A549 (cell line): ENCODE data around the gene THUMPD2. TPM values are rescaled to one million over a fixed set of nuclear protein-coding genes. Genes with fewer than 3 reads are reported as not detected.

Experiments used
- ATAC-seq, 2 experiments: fragments of 200-7000 bp in 1 of 2; fragments of >200 bp in 1 of 2; cut with Nextera tagmentation in 1 of 2; cut with Tn5 transposase in 1 of 2; 3 replicates each; pipeline versions ENCODE4 v1.8.0 to v1.9.1; 2018 to 2020; ENCODE audit warnings: mild to moderate bottlenecking in 1 of 2, moderate library complexity in 1 of 2
- CTCF ChIA-PET: fragments of 300-600 bp; sonication (Branson Sonifier 250); formaldehyde crosslinking; extraction: SDS; loops from one replicate; lab custom pipeline; 2021; ENCODE audit warnings: antibody characterized with exemption, inconsistent platforms; lab: Yijun Ruan, JAX
- POLR2A ChIA-PET: fragments of 350-600 bp; formaldehyde crosslinking; extraction: SDS; loops from one replicate; lab custom pipeline; 2021; ENCODE audit warnings: antibody characterized with exemption, inconsistent platforms; lab: Yijun Ruan, JAX
- DNase-seq, 2 experiments: peaks; one replicate each; pipeline versions ENCODE4 v3.0.0 to v3.0.0-alpha.2; 2011 to 2016; ENCODE audit warnings: low read depth in 1 of 2, low spot score in 1 of 2
- FAIRE-seq: peaks from 2 replicates; lab custom pipeline; 2011; peaks lifted over from hg19 to GRCh38; lab: Jason Lieb, UNC
- H3K27ac ChIP-seq, 2 experiments: fragments of >200 bp; sonication (Bioruptor Twin); formaldehyde crosslinking; 3 replicates each; pipeline ENCODE4 v1.5.1; 2016 to 2017
- H3K4me1 ChIP-seq: fragments of >200 bp; sonication (Bioruptor Twin); formaldehyde crosslinking; 3 replicates; pipeline ENCODE4 v1.6.1; 2016
- H3K4me2 ChIP-seq: fragments of >200 bp; sonication (Bioruptor Twin); formaldehyde crosslinking; 3 replicates; pipeline ENCODE4 v1.6.1; 2016
- H3K4me3 ChIP-seq: fragments of >200 bp; sonication (Bioruptor Twin); formaldehyde crosslinking; 3 replicates; pipeline ENCODE4 v1.5.1; 2016
- H3K9me3 ChIP-seq: fragments of >200 bp; sonication (Bioruptor Twin); formaldehyde crosslinking; 3 replicates; pipeline ENCODE4 v1.6.1; 2016
- BHLHE40 ChIP-seq: IDR thresholded peaks from 2 replicates; pipeline ENCODE4 v1.6.1; 2012; ENCODE audit warnings: low read depth, low read length, inconsistent platforms
- CBX2 ChIP-seq: fragments of 200-600 bp; sonication (generic); IDR thresholded peaks from 2 replicates; pipeline ENCODE4 v1.6.1; 2016; ENCODE audit warnings: low read depth, mild to moderate bottlenecking, borderline replicate concordance
- CHD2 ChIP-seq: fragments of 150-350 bp; IDR thresholded peaks from 2 replicates; pipeline ENCODE4 v1.6.1; 2014; ENCODE audit warnings: low read length; ENCODE audit not compliant: partially characterized antibody
- CTCF ChIP-seq: fragments of >200 bp; sonication (Bioruptor Twin); formaldehyde crosslinking; IDR thresholded peaks from 3 replicates; pipeline ENCODE4 v1.5.1; 2016
- EHF ChIP-seq: fragments of 250-450 bp; sonication (Bioruptor Pico); IDR thresholded peaks from 2 replicates; pipeline ENCODE4 v1.5.0; 2020; ENCODE audit warnings: mild to moderate bottlenecking
- EHMT2 ChIP-seq: fragments of 200-600 bp; sonication (generic); IDR thresholded peaks from 2 replicates; pipeline ENCODE4 v1.6.1; 2016; ENCODE audit warnings: antibody characterized with exemption, low read depth, mild to moderate bottlenecking, moderate library complexity
- FOXS1 ChIP-seq: fragments of 250-450 bp; sonication (Bioruptor Pico); IDR thresholded peaks from 2 replicates; pipeline ENCODE4 v1.5.0; 2020; ENCODE audit warnings: mild to moderate bottlenecking, moderate library complexity
- GATA3 ChIP-seq: IDR thresholded peaks from 2 replicates; pipeline ENCODE4 v1.6.1; 2012; ENCODE audit warnings: borderline replicate concordance
- HOXB13 ChIP-seq: fragments of 250-450 bp; sonication (Bioruptor Pico); IDR thresholded peaks from 2 replicates; pipeline ENCODE4 v1.5.0; 2020; ENCODE audit warnings: low read depth, mild to moderate bottlenecking, moderate library complexity
- KDM1A ChIP-seq: fragments of 200-600 bp; sonication (generic); IDR thresholded peaks from 2 replicates; pipeline ENCODE4 v1.6.1; 2016; ENCODE audit warnings: low read depth, mild to moderate bottlenecking
- MAZ ChIP-seq: fragments of 150-350 bp; IDR thresholded peaks from 2 replicates; pipeline ENCODE4 v1.6.1; 2014; ENCODE audit warnings: antibody characterized with exemption, low read depth, low read length, borderline replicate concordance
- NFE2L2 ChIP-seq: fragments of 150-350 bp; conservative IDR thresholded peaks from 2 replicates; pipeline ENCODE4 v1.6.1; 2014; ENCODE audit warnings: low read length
- NPAS2 ChIP-seq: fragments of 250-450 bp; sonication (Bioruptor Pico); IDR thresholded peaks from 2 replicates; pipeline ENCODE4 v1.8.0; 2022; ENCODE audit warnings: mild to moderate bottlenecking, moderate library complexity, borderline replicate concordance
- NR3C1 ChIP-seq: fragments of >200 bp; sonication (Bioruptor Twin); formaldehyde crosslinking; IDR thresholded peaks from 3 replicates; pipeline ENCODE4 v1.6.1; 2017
- POLR2AphosphoS2 ChIP-seq: conservative IDR thresholded peaks from 2 replicates; pipeline ENCODE4 v1.6.1; 2012; ENCODE audit warnings: low read length, improper control_type of control experiment, inconsistent platforms
- RAD21 ChIP-seq, 2 experiments: fragments of >200 bp in 1 of 2; sonication (Bioruptor Twin) in 1 of 2; formaldehyde crosslinking in 1 of 2; IDR thresholded peaks in 1 of 2; conservative IDR thresholded peaks in 1 of 2; 2 replicates in 1 of 2; 3 replicates in 1 of 2; pipeline ENCODE4 v1.6.1; 2012 to 2018; ENCODE audit warnings: inconsistent platforms in 1 of 2
- RCOR1 ChIP-seq: fragments of 150-350 bp; IDR thresholded peaks from 2 replicates; pipeline ENCODE4 v1.6.1; 2014; ENCODE audit warnings: antibody characterized with exemption, low read length, low read depth
- REST ChIP-seq: fragments of 200-600 bp; sonication (generic); IDR thresholded peaks from 2 replicates; pipeline ENCODE4 v1.6.1; 2016; ENCODE audit warnings: antibody characterized with exemption, mild to moderate bottlenecking, moderate library complexity
- SMC3 ChIP-seq: fragments of >200 bp; sonication (Bioruptor Twin); formaldehyde crosslinking; IDR thresholded peaks from 3 replicates; pipeline ENCODE4 v1.6.1; 2018; ENCODE audit warnings: inconsistent platforms
- SREBF2 ChIP-seq: fragments of 450-650 bp; IDR thresholded peaks from 2 replicates; pipeline ENCODE4 v1.6.1; 2014; ENCODE audit warnings: mild to moderate bottlenecking, moderate library complexity
- TFCP2L1 ChIP-seq: fragments of 250-450 bp; sonication (Bioruptor Pico); IDR thresholded peaks from 2 replicates; pipeline ENCODE4 v1.5.0; 2021; ENCODE audit warnings: mild to moderate bottlenecking
- TP53 ChIP-seq: fragments of 250-450 bp; sonication (Bioruptor Pico); IDR thresholded peaks from 2 replicates; pipeline ENCODE4 v1.5.0; 2021; ENCODE audit warnings: mild to moderate bottlenecking, moderate library complexity
- USF2 ChIP-seq: fragments of 450-650 bp; IDR thresholded peaks from 2 replicates; pipeline ENCODE4 v1.6.1; 2014; ENCODE audit warnings: antibody characterized with exemption
- WGBS: methylation state at CpG from one replicate; pipeline ENCODE4 v1.1.6; 2017; ENCODE audit errors: missing lambda C conversion rate; 5-methylcytosine and 5-hydroxymethylcytosine counted together
- polyA plus RNA-seq, 4 experiments: library from polyadenylated mRNA; depleted of rRNA in 3 of 4; stranded (reverse); fragments of >200 nt; fragmentation: RNase III in 1 of 4; extraction: RNeasy Plus Mini Kit Qiagen cat#74134 plus additional on column Dnase treatment in 1 of 4; gene quantifications; 2 replicates in 3 of 4; 3 replicates in 1 of 4; pipeline ENCODE4 v1.2.3, GENCODE V29; 2011 to 2017

The THUMPD2 gene
- polyA plus RNA-seq, 2 of the 4 experiments (the other 2 are of a cell fraction) = 13.8 to 25.3 TPM

- Histone ChIP-seq H3K27ac (no peak overlapping the region), H3K4me1 (no peaks in the 10 kb centered on the region), H3K4me2 (no peak overlapping the region), H3K9me3 (no peaks in the 10 kb centered on the region), H3K4me3 (no peak overlapping the region)
- 77% methylated on average over 3 of the region's 3 CpGs for WGBS
- ATAC-seq (no peak), FAIRE-seq (no peak), DNase-seq (no peak)
- TF ChIP-seq NR3C1 (no peak), MAZ (no peak), KDM1A (no peak), CHD2 (no peak), NPAS2 (CRISPR knock-in tag) (no peak), TFCP2L1 (CRISPR knock-in tag) (no peak), SMC3 (no peak), REST (no peak), GATA3 (no peak), HOXB13 (CRISPR knock-in tag) (no peak), USF2 (no peak)
- CTCF ChIA-PET = interaction anchor here (1.0 to 3.0 kb wide), 9 partner anchors 11 to 376 kb away, joined by 3 to 15 read pairs (median 5); no protein-coding TSS in a partner anchor
- POLR2A ChIA-PET = no interaction called here
Observed at GRCh38 chr2:39731546-39731945, 47.5 kb downstream of the THUMPD2 start.

GRCh38 chr2:39730685-39731302 is 48.3 kb downstream of the THUMPD2 start:
- Histone ChIP-seq H3K4me2 (no peak overlapping the region), H3K27ac (no peak overlapping the region), H3K9me3 (no peaks in the 10 kb centered on the region), H3K4me3 (no peak overlapping the region)
- ATAC-seq (peak; percentile 70 to 83; a peak in 5 of 6 replicates), FAIRE-seq (no peak), DNase-seq (peak; percentile 25 to 34)
- WGBS = 81% methylated on average over 2 of the region's 2 CpGs
- POLR2A ChIA-PET = no interaction called here
- TF ChIP-seq HOXB13 (CRISPR knock-in tag) (no peak), FOXS1 (CRISPR knock-in tag) (no peak), EHF (no peak), NFE2L2 (no peak), CBX2 (no peak), SREBF2 (no peak), RCOR1 (no peak), NR3C1 (no peak), EHMT2 (no peak), CTCF (peak; percentile 71), RAD21 (conservative IDR thresholded peaks at IDR 0.05 in 1 of 2, IDR thresholded peaks at IDR 0.05 in 1 of 2) (peak; percentile 61 to 79), USF2 (no peak), POLR2AphosphoS2 (no peak), BHLHE40 (no peak), TP53 (CRISPR knock-in tag) (no peak), SMC3 (peak; percentile 54)
- TF ChIP-seq, all 56 proteins: peak for 3
- CTCF ChIA-PET = interaction anchor here (0.6 to 3.0 kb wide), 23 partner anchors 8 to 607 kb away, joined by 3 to 22 read pairs (median 4); no protein-coding TSS in a partner anchor
- H3K4me1 ChIP-seq = no peaks in the 10 kb centered on the region
